GM19438 (cell line): Measurements from ENCODE around the gene NFAM1.

ENCODE experiments used
- ATAC-seq: cut with Tn5 transposase; IDR thresholded peaks from one replicate; pipeline ENCODE4 v1.9.1; 2021; ENCODE audit warnings: low read depth; ENCODE audit not compliant: unreplicated experiment

The NFAM1 gene

GRCh38 chr22:42387631-42388030 is 44.6 kb downstream of the NFAM1 start:
- no peak for ATAC-seq

GRCh38 chr22:42385696-42386095 is 46.5 kb downstream of the NFAM1 start:
- no peak for ATAC-seq

DNA sequence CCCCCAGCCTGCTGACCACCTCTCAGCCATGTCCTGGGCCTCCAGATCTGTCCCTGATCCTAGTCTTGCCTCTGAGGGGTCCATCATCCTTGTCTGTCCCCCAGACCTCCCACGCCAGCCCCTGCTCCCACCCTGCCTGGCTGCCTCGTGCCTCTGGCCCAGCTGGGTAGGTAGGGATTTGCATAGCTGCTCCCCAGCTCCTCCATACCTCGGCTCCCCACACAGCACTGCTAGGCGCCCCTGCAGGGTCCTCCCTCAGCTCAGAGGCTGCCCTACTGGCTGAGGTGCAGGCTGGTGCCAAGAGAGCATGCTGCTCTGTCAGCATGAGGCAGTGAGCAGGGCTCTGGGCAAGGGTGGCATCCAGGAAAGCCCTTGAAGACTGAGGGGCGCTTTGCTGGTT is 47.7 kb downstream of the NFAM1 start:
- no peak for ATAC-seq

GRCh38 chr22:42383851-42384417 is 48.3 kb downstream of the NFAM1 start:
- ATAC-seq = no peak

GRCh38 chr22:42383287-42383686 is 48.9 kb downstream of the NFAM1 start:
- no peak for ATAC-seq

DNA sequence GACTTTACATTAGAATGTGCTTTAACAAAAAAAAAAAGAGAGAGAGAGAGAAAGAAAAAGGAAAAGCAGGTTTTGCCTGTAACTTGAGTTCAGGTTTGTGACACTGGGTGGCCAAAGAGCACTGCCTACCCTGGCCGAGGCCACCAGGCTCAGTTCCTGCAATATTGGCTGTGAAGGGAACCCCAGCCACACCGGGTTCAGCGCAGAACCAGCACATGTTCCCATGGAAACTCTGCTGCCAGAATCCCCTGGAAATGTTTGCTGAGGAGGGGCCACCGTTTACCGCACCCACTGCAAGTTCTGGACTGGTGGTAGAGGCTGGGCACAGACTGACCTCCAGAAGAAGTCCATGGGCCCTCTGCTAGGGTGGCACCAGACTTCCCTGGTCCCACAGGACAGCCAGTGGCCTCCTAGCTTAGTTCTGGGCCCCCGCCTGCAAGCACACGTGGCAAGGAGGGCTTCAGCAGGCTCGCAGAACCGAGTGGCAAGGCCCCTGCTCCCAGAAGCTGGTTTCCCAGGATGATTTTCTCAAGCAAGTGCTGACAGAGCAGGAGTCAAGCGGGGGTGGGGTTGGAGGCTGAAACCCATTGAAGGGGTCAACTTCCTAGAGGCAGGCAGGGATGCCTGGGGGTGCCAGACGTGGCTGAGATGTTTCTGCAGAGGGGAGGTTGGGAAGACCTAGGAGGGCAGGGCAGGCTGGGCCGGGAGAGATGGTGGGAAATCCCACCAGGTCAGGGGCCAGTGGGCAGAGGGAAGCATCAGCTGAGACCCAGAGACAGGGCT is 51.2 kb downstream of the NFAM1 start:
- no peak for ATAC-seq

DNA sequence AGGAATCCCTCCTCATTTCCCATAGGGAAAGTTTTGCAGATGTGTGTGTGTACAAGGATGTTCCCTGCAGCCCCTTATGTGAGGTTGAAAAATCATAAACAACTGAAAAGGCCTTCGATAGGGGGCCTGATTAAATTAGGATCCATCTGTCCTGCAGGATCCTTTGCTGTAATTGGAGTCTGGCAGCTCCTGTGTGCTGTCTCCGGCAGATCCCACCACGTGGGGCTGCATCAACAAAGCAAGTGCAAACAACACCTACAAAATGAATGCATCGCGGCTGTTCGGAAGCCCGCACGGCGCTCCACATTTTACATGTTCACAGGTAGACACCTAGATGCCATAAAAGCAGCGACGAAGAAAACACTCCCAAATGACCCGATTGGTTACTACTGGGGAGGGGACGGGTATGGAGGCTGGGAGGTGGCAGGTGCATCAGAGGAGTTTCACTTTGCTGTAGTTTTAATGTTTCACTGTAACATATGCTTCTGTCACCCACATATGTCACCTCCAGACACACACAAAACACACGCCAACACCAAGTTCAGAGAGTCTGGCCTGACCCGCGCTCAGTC is 52.2 kb downstream of the NFAM1 start:
- ATAC-seq = no peak

DNA sequence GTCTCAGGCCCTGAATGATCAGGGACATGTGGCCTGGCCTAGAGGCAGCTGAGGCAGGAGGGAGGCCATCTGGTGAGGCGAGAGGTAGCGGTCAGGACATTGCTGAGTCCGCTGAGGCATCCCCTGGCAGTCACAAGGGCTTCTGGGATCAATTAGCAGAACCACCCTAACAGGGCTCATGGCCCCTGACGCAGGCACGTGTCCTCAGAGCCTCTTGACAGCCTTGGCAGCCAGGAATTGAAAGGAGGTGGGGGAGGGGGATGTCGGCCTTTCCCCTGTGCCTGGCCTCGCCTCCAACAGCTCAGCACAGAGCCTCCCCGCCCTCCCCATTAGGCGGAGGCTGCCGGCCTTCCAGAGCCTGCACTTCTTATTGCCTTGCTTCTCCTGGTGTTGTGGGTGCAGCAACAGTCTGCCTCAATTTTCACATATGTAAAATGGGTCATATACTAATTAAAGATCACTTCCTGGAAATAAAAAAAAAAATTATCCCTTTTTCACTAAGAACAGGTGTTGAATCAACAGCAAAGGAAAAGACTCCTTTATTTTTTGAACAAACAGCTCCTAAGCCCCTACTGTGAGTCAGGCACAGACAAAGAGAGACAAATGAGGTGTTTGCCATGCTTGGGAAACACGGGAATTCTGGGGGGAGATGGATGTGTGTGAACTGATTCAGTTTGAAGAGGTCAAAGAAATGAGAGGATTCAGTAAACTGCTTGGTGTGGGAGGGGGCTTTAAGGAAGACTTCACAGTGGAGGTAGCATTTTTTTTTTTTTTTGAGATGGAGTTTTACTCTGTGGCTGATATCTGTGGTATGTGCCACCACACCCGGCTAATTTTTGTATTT is 55.3 kb downstream of the NFAM1 start:
- ATAC-seq = no peak

GRCh38 chr22:42375982-42376381 is 56.2 kb downstream of the NFAM1 start:
- no peak for ATAC-seq

GRCh38 chr22:42372976-42373375 is 59.2 kb downstream of the NFAM1 start:
- no peak for ATAC-seq

- ATAC-seq = no peak
Measured at GRCh38 chr22:42371501-42371900, 60.7 kb downstream of the NFAM1 start.

GRCh38 chr22:42371099-42371498 is 61.1 kb downstream of the NFAM1 start:
- ATAC-seq = no peak

GRCh38 chr22:42369250-42370041 is 62.8 kb downstream of the NFAM1 start:
- ATAC-seq = peak; percentile 97

- peak; percentile 9 for ATAC-seq
Measured at GRCh38 chr22:42368379-42369249, 63.6 kb downstream of the NFAM1 start.

GRCh38 chr22:42367980-42368378 is 64.2 kb downstream of the NFAM1 start:
- ATAC-seq = no peak

DNA sequence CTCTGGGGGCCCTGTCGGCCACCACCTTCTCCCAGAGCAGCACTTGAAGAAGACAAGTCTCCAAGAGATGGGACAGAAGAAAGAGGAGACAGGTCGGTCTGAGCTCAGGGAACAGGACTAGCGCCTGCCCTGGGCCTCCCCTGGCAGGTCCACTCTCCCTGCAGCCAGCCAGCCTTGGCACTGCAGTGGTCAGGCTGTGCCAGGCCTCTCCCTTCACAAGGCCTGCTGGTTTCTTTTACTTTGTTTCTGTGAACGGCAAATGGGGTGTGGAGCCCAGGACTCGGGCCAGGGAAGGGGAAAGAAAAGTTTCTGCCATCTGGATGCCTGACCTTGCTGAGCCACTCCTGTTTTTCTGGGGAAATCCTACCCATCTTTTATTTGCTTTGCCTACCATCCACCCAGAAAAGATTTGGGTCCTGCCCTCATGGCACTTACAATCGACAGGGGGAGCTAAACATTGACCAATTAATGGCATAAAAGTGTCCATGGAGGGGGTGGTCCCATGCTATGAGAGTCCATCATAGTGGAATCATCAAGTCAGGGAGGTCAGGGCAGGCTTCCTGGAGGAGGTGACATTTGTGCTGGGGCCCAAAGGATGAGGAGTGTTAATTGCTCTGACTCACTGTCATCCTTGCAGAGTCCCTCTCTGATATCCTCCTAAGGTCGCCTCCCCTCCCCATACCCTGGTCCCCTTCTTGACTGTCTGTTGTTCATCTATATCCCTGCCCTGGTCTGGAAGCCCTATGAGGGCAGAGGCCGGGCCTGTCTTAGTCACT is 65.2 kb downstream of the NFAM1 start:
- ATAC-seq = no peak

DNA sequence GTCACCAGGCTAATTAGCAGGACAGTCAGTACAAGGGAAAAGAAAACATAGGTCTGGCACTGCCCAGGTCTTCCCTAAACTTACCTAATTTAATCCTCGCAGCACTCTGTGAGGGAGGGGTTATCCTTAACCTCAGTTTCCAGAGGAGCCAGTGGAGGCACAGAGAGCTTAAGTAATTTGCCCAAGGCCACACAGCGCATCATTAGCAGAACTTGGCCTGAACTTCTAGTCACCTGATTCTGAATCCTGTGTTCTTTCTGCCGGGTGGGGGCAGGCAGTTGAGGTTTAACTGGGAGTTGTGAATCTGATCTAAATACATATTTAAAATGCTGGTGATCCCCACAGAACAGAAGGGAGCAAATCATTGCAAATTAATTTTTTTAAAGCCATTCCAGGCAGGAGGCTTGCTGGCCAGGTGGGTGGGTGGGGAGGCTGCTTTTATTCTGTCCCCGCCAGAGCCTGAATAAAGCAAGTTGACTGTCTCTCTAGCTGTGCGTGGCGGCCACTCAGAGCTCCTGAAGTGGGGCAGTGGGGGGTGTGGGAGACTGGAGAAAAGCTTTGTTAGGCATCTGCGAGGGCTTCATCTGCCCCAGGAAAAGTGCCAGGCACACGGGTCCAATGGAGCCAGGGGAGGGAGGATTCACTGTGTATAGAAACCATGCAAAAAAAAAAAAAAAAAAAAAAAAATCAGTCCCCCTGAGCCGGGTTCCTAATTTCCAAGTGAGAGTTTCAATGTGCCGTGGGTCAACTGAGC is 66.1 kb downstream of the NFAM1 start:
- ATAC-seq = no peak
